Measurements from ENCODE around the gene TOMM34. TPM values are rescaled to one million over a fixed set of nuclear protein-coding genes. Genes with fewer than 3 reads are reported as not detected.

The TOMM34 gene
- total and polyA plus RNA-seq, 9 of the 15 experiments (the other 6 are each of a cell fraction or from before 2014, with no cell fraction given), result 18.1 to 69.4 (median 41.7) TPM

DNA sequence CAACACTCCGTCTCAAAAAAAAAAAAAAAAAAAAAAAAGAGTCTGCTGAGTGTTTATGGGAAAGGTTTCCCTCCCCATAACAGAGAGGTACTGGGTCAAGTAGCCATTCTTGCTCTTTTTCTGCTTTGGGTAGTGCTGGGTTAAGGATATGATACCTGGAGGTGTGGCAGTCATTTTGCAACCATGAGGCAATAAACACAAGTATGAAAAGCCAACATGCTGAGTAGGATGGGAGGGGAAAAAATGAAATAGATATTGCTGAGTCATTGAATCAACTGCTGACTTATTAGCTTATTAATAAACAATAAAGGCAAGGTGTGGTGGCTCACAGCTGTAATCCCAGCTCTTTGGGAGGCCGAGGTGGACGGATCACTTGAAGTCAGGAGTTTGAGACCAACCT, 2.3 kb upstream of the TOMM34 start:
- in situ Hi-C loops (cut with MboI), result no loop called here
- H3K9me3 ChIP-seq (replicated peaks; ENCODE audit: control insufficient read depth, insufficient read depth, low read depth, low read length), result no peaks in the 10 kb centered on the region
- no TSS peak for BruUV-seq (replicated peaks)
- no peak overlapping the region for H3K4me3 ChIP-seq
- intact Hi-C loops (cut with micrococcal nuclease), result no loop called here
- DNase-seq (ENCODE audit: extremely low read depth in 1 of 4, low spot score in 3 of 4) (no peak), ATAC-seq (no peak), FAIRE-seq (no peak)
- H3K9me1 ChIP-seq (ENCODE audit: control insufficient read depth, insufficient read depth, low read length), result no peaks in the 10 kb centered on the region
- peak overlapping the region; percentile 68; the same call in 1 of the 3 replicates for H3K27ac ChIP-seq (ENCODE audit: extremely low read depth, low read depth, low read length)
- no peak overlapping the region for H3K9ac ChIP-seq (ENCODE audit: insufficient read depth in 1 of 2, low read depth in 2 of 2, low read length in 2 of 2)
- peaks cover 34 to 52% of the 10 kb centered on the region in 2 experiments for H3K4me1 ChIP-seq (replicated peaks in 1 of 2; ENCODE audit: control insufficient read depth in 2 of 2, insufficient read depth in 2 of 2, low read length in 2 of 2)
- H3K79me2 ChIP-seq (ENCODE audit: control insufficient read depth, insufficient read depth, low read length), result peaks cover 47% of the 10 kb centered on the region
- H3K36me3 ChIP-seq (ENCODE audit: control insufficient read depth, insufficient read depth, low read length), result peaks cover 12% of the 10 kb centered on the region
- 96% methylated on average over 2 of the region's 3 CpGs for WGBS (ENCODE audit: insufficient coverage, low coverage, missing lambda C conversion rate)
- H2AFZ ChIP-seq (ENCODE audit: low read depth, low read length), result 0 out of 2 replicates have a peak overlapping the region, but pooled peaks have one; percentile 22
- peaks cover 7% of the 10 kb centered on the region; the same call in 1 of the 2 replicates for H4K20me1 ChIP-seq (replicated peaks; ENCODE audit: control insufficient read depth, insufficient read depth, low read length)
- no peaks in the 10 kb centered on the region for H3K27me3 ChIP-seq (ENCODE audit: control insufficient read depth in 2 of 2, insufficient read depth in 2 of 2, low read length in 2 of 2)
- no peak overlapping the region for H3K4me2 ChIP-seq (ENCODE audit: insufficient read depth, low read length)
- CTCF ChIA-PET (ENCODE audit: low intra/inter-chr PET ratio), result no interaction called here
- POLR2A ChIA-PET, result interaction anchor here (0.9 to 1.3 kb wide), 3 partner anchors 9 to 45 kb away, joined by 3 read pairs; no protein-coding TSS in a partner anchor
- peak in 1 of 2 experiments; percentile 70; a peak in 1 of 3 replicates for TF ChIP-seq CBX3 (IDR thresholded peaks at IDR 0.05; ENCODE audit: borderline replicate concordance in 1 of 2, low read length in 2 of 2)
- TF ChIP-seq, protein P1, sequence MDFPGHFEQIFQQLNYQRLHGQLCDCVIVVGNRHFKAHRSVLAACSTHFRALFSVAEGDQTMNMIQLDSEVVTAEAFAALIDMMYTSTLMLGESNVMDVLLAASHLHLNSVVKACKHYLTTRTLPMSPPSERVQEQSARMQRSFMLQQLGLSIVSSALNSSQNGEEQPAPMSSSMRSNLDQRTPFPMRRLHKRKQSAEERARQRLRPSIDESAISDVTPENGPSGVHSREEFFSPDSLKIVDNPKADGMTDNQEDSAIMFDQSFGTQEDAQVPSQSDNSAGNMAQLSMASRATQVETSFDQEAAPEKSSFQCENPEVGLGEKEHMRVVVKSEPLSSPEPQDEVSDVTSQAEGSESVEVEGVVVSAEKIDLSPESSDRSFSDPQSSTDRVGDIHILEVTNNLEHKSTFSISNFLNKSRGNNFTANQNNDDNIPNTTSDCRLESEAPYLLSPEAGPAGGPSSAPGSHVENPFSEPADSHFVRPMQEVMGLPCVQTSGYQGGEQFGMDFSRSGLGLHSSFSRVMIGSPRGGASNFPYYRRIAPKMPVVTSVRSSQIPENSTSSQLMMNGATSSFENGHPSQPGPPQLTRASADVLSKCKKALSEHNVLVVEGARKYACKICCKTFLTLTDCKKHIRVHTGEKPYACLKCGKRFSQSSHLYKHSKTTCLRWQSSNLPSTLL (IDR thresholded peaks at IDR 0.05), result no peak
- peak; percentile 90 for TF ChIP-seq MAFG (tag; conservative IDR thresholded peaks at IDR 0.05)
- TF ChIP-seq MAFF (IDR thresholded peaks at IDR 0.05; ENCODE audit: low read length), result peak; percentile 78
- TF ChIP-seq, protein P2, sequence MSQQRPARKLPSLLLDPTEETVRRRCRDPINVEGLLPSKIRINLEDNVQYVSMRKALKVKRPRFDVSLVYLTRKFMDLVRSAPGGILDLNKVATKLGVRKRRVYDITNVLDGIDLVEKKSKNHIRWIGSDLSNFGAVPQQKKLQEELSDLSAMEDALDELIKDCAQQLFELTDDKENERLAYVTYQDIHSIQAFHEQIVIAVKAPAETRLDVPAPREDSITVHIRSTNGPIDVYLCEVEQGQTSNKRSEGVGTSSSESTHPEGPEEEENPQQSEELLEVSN (IDR thresholded peaks at IDR 0.05; ENCODE audit: borderline replicate concordance in 1 of 2, extremely low read depth in 1 of 2, insufficient read depth in 1 of 2, insufficient read length in 1 of 2, low read depth in 1 of 2, low read length in 1 of 2, poor library complexity in 1 of 2, severe bottlenecking in 1 of 2), result no peak
- peak; percentile 71; the same call in 1 of the 2 replicates for TF ChIP-seq MAFK (IDR thresholded peaks at IDR 0.05; ENCODE audit: low read length)
- peak; percentile 96 for TF ChIP-seq HLTF (IDR thresholded peaks at IDR 0.05)
- TF ChIP-seq MTF1 (CRISPR knock-in tag; IDR thresholded peaks at IDR 0.05; ENCODE audit: borderline replicate concordance), result no peak
- peak; percentile 57 for TF ChIP-seq ADNP (tag; IDR thresholded peaks at IDR 0.05)
- TF ChIP-seq TAF7 (tag; IDR thresholded peaks at IDR 0.05), result no peak
- TF ChIP-seq, protein P3, sequence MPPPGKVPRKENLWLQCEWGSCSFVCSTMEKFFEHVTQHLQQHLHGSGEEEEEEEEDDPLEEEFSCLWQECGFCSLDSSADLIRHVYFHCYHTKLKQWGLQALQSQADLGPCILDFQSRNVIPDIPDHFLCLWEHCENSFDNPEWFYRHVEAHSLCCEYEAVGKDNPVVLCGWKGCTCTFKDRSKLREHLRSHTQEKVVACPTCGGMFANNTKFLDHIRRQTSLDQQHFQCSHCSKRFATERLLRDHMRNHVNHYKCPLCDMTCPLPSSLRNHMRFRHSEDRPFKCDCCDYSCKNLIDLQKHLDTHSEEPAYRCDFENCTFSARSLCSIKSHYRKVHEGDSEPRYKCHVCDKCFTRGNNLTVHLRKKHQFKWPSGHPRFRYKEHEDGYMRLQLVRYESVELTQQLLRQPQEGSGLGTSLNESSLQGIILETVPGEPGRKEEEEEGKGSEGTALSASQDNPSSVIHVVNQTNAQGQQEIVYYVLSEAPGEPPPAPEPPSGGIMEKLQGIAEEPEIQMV (tag; conservative IDR thresholded peaks at IDR 0.05; ENCODE audit: low read depth), result no peak
- TF ChIP-seq, protein P4, sequence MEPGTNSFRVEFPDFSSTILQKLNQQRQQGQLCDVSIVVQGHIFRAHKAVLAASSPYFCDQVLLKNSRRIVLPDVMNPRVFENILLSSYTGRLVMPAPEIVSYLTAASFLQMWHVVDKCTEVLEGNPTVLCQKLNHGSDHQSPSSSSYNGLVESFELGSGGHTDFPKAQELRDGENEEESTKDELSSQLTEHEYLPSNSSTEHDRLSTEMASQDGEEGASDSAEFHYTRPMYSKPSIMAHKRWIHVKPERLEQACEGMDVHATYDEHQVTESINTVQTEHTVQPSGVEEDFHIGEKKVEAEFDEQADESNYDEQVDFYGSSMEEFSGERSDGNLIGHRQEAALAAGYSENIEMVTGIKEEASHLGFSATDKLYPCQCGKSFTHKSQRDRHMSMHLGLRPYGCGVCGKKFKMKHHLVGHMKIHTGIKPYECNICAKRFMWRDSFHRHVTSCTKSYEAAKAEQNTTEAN (CRISPR knock-in tag; IDR thresholded peaks at IDR 0.05), result no peak
- TF ChIP-seq, protein P5, sequence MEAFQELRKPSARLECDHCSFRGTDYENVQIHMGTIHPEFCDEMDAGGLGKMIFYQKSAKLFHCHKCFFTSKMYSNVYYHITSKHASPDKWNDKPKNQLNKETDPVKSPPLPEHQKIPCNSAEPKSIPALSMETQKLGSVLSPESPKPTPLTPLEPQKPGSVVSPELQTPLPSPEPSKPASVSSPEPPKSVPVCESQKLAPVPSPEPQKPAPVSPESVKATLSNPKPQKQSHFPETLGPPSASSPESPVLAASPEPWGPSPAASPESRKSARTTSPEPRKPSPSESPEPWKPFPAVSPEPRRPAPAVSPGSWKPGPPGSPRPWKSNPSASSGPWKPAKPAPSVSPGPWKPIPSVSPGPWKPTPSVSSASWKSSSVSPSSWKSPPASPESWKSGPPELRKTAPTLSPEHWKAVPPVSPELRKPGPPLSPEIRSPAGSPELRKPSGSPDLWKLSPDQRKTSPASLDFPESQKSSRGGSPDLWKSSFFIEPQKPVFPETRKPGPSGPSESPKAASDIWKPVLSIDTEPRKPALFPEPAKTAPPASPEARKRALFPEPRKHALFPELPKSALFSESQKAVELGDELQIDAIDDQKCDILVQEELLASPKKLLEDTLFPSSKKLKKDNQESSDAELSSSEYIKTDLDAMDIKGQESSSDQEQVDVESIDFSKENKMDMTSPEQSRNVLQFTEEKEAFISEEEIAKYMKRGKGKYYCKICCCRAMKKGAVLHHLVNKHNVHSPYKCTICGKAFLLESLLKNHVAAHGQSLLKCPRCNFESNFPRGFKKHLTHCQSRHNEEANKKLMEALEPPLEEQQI (IDR thresholded peaks at IDR 0.05), result no peak
- TF ChIP-seq HDAC2 (IDR thresholded peaks at IDR 0.05), result peak; percentile 57; the same call in 1 of the 2 replicates
